Activated T-cell treated with anti-CD3 and anti-CD28 coated beads, Interleukin-2, amount 50 U/mL, for 1 hour (primary cell): ENCODE data around the gene PTPRD.

Experiments used
- DNase-seq: peaks from one replicate; pipeline ENCODE4 v3.0.0-alpha.2; 2020

Gene PTPRD

GRCh38 chr9:10260501-10260900 is 352.3 kb downstream of the PTPRD start:
- DNase-seq = no peak

- DNase-seq = no peak
Measured at GRCh38 chr9:10259668-10260067, 353.1 kb downstream of the PTPRD start.

GRCh38 chr9:10255758-10256157 is 357.0 kb downstream of the PTPRD start:
- DNase-seq = no peak

GRCh38 chr9:10254338-10254737 is 358.5 kb downstream of the PTPRD start:
- DNase-seq = no peak

GRCh38 chr9:10253341-10253740 is 359.5 kb downstream of the PTPRD start:
- DNase-seq = no peak

- no peak for DNase-seq
Measured at GRCh38 chr9:10252174-10252573, 360.6 kb downstream of the PTPRD start.

- no peak for DNase-seq
Measured at GRCh38 chr9:10251490-10251889, 361.3 kb downstream of the PTPRD start.

GRCh38 chr9:10250219-10250618 is 362.6 kb downstream of the PTPRD start:
- no peak for DNase-seq

GRCh38 chr9:10248890-10249289 is 363.9 kb downstream of the PTPRD start:
- DNase-seq = no peak

GRCh38 chr9:10242255-10242654 is 370.5 kb downstream of the PTPRD start:
- no peak for DNase-seq

GRCh38 chr9:10238087-10238486 is 374.7 kb downstream of the PTPRD start:
- no peak for DNase-seq

- no peak for DNase-seq
Measured at GRCh38 chr9:10237584-10237983, 375.2 kb downstream of the PTPRD start.

GRCh38 chr9:10236161-10236560 is 376.6 kb downstream of the PTPRD start:
- no peak for DNase-seq

GRCh38 chr9:10235376-10235775 is 377.4 kb downstream of the PTPRD start:
- DNase-seq = no peak

- no peak for DNase-seq
Measured at GRCh38 chr9:10232352-10232930, 380.4 kb downstream of the PTPRD start.

GRCh38 chr9:10230512-10230911 is 382.3 kb downstream of the PTPRD start:
- DNase-seq = no peak

GRCh38 chr9:10228082-10228481 is 384.7 kb downstream of the PTPRD start:
- DNase-seq = no peak

GRCh38 chr9:10226996-10227395 is 385.8 kb downstream of the PTPRD start:
- DNase-seq = no peak

GRCh38 chr9:10212702-10213101 is 400.1 kb downstream of the PTPRD start:
- no peak for DNase-seq

GRCh38 chr9:10208691-10209069 is 404.1 kb downstream of the PTPRD start:
- DNase-seq = no peak

GRCh38 chr9:10204276-10204675 is 408.5 kb downstream of the PTPRD start:
- no peak for DNase-seq

GRCh38 chr9:10173561-10173960 is 439.2 kb downstream of the PTPRD start:
- no peak for DNase-seq

- DNase-seq = no peak
Measured at GRCh38 chr9:10172476-10172875, 440.3 kb downstream of the PTPRD start.

- DNase-seq = no peak
Measured at GRCh38 chr9:10168241-10168640, 444.6 kb downstream of the PTPRD start.

GRCh38 chr9:10148796-10149195 is 464.0 kb downstream of the PTPRD start:
- no peak for DNase-seq
